Peyer's patch (tissue), 4 donors: ENCODE data around the gene RNGTT.

ENCODE experiments used
- CTCF ChIP-seq, 6 experiments: fragments of 450-650 bp in 4 of 6; fragments of 200-600 bp in 2 of 6; sonication (generic) in 1 of 6; IDR thresholded peaks; one replicate each; pipeline ENCODE4 v1.5.1; 2017 to 2019; ENCODE audit warnings: antibody characterized with exemption in 6 of 6, mild to moderate bottlenecking in 3 of 6, moderate library complexity in 1 of 6
- POLR2A ChIP-seq, 2 donors: fragments of 450-650 bp; IDR thresholded peaks; one replicate each; pipeline ENCODE4 v1.5.1; 2017; ENCODE audit warnings: antibody characterized with exemption in 2 of 2, mild to moderate bottlenecking in 2 of 2, moderate library complexity in 2 of 2

GRCh38 chr6:88662163-88662580 lies 301.2 kb downstream of the RNGTT start:
- TF ChIP-seq CTCF (IDR thresholded peaks at IDR 0.05): no peak
- no peak for TF ChIP-seq POLR2A (IDR thresholded peaks at IDR 0.05)
